Fibroblast of pulmonary artery (primary cell): ENCODE results near the gene SLC2A6.

Experiments used
- DNase-seq: peaks from one replicate; pipeline ENCODE4 v3.0.0-alpha.2; 2010; ENCODE audit warnings: low read depth
- H3K4me3 ChIP-seq: replicated peaks from 2 replicates; pipeline ENCODE4 v1.5.1; 2011; ENCODE audit warnings: low read depth, mild to moderate bottlenecking, control low read depth, low read length, moderate library complexity
- CTCF ChIP-seq: IDR thresholded peaks from 2 replicates; pipeline ENCODE4 v1.5.1; 2011; ENCODE audit warnings: mild to moderate bottlenecking, control low read depth, low read length, inconsistent platforms; ENCODE audit errors: missing control alignments

Gene SLC2A6

GRCh38 chr9:133518706-133519449, 40.0 kb upstream of the SLC2A6 start:
- DNase-seq, result no peak
- TF ChIP-seq CTCF, result no peak
- no peak overlapping the region for H3K4me3 ChIP-seq

- no peak overlapping the region for H3K4me3 ChIP-seq
- DNase-seq, result no peak
- TF ChIP-seq CTCF, result no peak
Measured at GRCh38 chr9:133518200-133518599, 39.3 kb upstream of the SLC2A6 start.

- no peak overlapping the region for H3K4me3 ChIP-seq
- no peak for DNase-seq
- no peak for TF ChIP-seq CTCF
Measured at GRCh38 chr9:133517711-133518110, 38.8 kb upstream of the SLC2A6 start.

- no peak for TF ChIP-seq CTCF
- no peak for DNase-seq
- no peak overlapping the region for H3K4me3 ChIP-seq
Measured at GRCh38 chr9:133516961-133517350, 38.1 kb upstream of the SLC2A6 start.

GRCh38 chr9:133516256-133516960, 37.5 kb upstream of the SLC2A6 start:
- TF ChIP-seq CTCF, result no peak
- H3K4me3 ChIP-seq, result no peak overlapping the region
- DNase-seq, result no peak

- TF ChIP-seq CTCF, result no peak
- no peak for DNase-seq
- no peak overlapping the region for H3K4me3 ChIP-seq
Measured at GRCh38 chr9:133515615-133516255, 36.8 kb upstream of the SLC2A6 start.
